ENCODE measurements around the gene MAP2K3.

- no peak for TF ChIP-seq POLR2A (IDR thresholded peaks at IDR 0.05; ENCODE audit: low read depth, low read length)
- TF ChIP-seq POLR2AphosphoS5 (IDR thresholded peaks at IDR 0.05; ENCODE audit: low read depth, low read length), result no peak
- no peak for TF ChIP-seq TAF1 (IDR thresholded peaks at IDR 0.05; ENCODE audit: low read depth, low read length)
Measured at GRCh38 chr17:21269394-21269793, 15.1 kb upstream of the MAP2K3 start.

Data from GM12891 (cell line).